Stimulated activated CD8-positive, alpha-beta memory T cell treated with anti-CD3 and anti-CD28 coated beads, Interleukin-2, amount 100 ng/mL, for 48 hours (primary cell): Measurements from ENCODE around the gene GFY.

Experiments used
- DNase-seq, 2 donors: peaks; one replicate each; pipeline ENCODE4 v3.0.0-alpha.2; 2020; ENCODE audit warnings: low read depth in 2 of 2

GFY gene

DNA sequence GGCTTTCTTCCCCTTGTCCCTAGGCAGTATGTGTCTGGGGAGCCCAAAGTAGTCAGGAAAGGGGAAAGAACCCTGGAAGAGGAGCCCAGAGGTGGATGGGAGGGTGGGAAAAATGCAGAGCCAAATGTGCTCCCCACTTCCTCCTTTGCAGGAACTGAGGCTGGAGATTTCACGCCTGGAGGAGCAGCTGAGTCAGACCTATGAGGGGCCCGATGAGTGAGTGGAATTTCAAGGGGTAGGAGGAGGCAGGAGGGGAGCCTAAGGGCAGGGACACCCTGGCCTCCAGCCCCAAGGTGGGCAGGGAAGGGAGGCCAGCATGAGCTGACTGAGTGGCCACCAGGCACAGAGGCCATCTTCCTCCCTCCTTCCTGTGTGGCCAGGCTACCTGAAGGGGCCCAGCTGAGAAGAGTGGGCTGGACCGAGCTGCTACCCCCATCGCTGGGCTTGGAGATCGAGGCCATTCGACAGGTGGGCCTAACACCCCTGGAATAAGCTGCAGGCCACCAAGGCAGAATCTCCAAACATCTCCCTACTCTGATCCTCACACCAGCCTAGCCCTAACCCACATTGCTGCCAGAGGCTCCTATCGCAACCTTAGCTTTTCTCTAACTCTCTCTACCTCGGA is 16.3 kb upstream of the GFY start:
- DNase-seq: no peak

GRCh38 chr19:49409441-49410029 is 15.7 kb upstream of the GFY start:
- DNase-seq: no peak

- DNase-seq: no peak
Measured at GRCh38 chr19:49411681-49412326, 13.4 kb upstream of the GFY start.

DNA sequence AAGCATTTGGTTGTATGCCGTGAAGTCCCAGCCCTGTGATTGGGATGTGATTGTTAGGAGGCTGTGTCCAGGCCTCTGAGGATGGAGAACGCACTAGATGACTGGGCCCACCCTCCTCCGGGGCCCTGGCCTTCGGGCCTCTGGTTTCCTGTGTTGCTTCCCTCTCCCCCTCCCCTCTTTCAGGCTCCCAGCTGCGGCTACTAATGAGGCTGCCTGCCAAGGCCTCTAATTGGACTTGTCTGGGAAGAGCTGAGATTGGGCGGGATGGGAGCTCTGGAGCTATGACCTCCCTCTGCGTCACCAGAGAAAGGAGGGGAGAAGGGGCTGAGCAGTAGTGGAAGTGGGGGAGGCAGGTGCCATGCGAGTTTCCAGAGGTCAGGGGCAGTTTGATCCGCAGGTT is 11.8 kb upstream of the GFY start:
- no peak for DNase-seq

DNA sequence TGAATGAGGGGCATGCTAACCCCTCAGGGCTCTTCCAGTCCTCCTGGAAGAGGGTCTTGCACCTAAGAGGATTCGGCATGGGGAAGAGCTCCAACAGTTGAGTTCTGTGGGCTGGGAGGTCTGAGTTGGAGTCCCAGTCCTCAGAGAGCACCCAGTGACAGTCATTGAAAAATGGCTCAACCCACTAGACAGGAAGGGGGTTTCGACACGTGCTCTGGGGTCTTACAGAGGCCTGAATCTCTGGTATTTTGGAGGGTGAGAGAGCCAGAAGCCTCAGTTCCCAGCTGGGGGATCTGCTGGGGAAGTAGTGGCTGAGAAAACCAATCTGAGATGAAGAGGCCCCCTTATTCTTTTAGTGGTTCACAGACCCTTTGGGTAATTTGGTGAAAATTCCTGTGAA is 10.9 kb upstream of the GFY start:
- no peak for DNase-seq

GRCh38 chr19:49415102-49415809 is 9.9 kb upstream of the GFY start:
- DNase-seq: no peak

DNA sequence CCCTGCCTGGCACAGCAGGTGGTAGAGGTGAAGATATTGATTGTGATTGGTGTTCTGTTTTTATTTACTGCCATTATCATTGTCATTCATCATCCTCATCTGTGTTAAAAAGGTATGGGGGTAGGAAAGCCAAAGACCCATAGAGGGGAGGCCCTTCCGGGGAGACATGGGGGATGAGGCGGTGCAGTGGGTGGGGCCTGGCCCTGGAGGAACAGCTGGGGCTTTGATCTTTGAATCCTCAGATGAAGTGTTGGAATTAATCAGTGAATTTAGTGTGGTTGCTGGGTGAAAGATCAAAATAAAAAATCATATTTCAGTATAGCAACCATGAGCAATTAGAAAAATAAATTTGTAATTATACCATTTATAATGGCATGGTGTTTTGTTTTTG is 9.4 kb upstream of the GFY start:
- DNase-seq: no peak

DNA sequence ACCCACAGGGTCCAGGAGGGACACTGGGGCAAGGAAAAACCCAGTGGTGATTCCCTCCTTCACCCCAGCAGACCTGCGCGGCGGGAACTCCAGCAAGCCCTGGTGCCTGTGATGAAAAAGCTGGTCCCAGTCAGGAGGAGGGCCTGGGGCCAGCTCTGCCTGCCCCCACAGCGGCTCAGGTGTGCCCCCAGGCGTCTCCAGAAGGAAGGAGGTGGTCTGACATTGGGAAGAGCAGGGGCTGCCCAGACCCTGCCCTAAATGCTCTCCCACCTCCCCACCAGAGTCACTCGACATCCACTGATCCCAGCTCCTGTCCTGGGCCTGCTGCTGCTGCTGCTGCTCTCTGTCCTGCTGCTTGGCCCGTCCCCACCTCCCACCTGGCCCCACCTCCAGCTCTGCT is 8.1 kb upstream of the GFY start:
- no peak for DNase-seq

GRCh38 chr19:49418511-49418910 is 6.7 kb upstream of the GFY start:
- no peak for DNase-seq

GRCh38 chr19:49419173-49419572 is 6.0 kb upstream of the GFY start:
- DNase-seq: no peak

DNA sequence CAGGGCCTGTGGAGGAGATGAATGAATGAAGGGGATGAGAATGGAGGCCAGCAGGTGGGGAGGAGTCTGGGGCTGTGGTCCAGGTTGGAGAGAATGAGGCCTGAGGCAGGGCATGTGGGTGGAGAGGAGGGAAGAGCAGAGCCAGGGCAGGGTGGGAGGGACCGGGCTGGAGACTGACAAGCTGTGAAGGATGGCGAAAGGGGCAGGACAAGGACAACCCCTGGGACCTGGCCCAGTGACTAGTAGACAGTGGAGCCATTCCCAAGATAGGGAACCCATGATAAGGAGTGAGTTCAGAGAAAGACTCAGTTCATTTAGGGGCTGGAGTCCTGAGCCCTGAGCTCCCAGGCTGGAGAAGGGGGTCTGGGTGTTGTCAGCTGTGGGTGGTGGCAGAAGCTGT is 5.0 kb upstream of the GFY start:
- DNase-seq: no peak

DNA sequence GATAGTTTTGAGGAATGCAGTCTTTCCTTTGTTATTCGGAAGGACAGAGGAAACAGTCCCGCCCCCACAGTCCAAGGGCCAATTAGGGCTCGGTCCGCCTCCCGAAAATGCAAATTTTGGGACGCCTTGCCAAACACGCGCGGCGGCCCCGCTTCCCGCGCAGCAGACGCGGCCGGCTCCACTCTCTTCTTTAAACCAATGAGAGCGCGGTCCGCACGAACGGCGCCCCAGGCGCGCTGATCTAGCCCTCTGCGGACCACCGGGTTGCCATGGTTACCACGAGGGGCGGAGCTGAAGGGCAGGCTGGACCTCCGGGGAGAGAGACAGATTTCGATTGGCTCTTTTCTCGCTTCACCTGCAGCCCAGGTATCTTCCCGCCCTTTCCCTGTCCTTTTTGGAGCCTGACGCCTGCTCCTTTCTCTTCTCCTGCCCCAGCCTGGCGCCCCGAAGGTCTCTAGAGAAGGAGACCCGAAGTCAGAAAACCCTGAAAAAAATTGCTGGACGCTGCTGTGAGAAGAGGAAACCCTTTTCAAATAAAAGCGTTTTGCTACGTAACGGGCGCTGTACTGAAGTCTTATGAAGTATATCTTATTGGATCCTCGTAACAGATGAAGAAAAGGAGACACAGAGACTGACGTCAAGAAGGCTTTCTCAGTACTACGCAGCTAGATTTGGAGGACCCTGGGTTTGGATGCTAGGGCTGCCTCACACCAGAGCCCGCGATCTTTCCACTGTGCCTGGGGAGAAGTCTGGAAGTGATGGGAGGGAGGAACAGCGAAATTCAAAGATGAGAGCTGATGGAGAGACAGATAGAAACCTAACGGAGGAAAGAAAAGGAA is 3.9 kb upstream of the GFY start:
- peak in 1 of 2 donors; percentile 49 for DNase-seq

- DNase-seq: no peak
Measured at GRCh38 chr19:49421878-49422202, 3.3 kb upstream of the GFY start.

DNA sequence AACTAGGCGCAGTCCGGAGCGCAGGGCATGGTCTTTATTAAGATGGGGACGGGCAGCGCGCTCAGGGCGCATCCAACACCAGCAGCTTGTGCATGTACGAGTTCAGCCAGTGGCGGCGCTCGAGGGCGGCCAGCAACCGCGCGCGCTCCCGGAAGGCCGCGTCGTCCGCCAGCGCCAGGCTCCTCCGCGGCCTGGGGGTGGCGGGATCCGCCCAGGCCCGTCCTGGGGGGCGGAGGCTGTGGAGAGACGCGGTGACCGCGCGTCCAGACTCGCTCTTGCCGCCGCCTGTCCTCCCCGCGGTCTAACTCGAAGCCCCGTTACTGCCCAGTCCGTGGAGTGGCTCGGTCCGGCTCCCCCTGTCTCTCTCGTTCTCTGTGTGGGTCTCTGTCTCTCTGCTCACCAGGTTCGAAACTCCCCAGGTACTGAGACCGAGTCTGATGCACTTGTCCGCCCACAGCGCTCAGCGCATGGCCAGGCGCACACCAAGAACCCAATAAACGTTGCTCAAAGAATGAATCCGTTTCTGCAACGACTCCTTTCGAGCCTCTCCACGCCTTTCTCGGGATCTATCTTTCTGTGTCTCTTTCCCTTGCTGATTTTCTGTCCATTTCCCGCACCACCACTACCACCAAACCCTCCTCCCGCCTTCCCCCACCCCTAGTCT is 2.6 kb upstream of the GFY start:
- DNase-seq: peak in 1 of 2 donors; percentile 41

DNA sequence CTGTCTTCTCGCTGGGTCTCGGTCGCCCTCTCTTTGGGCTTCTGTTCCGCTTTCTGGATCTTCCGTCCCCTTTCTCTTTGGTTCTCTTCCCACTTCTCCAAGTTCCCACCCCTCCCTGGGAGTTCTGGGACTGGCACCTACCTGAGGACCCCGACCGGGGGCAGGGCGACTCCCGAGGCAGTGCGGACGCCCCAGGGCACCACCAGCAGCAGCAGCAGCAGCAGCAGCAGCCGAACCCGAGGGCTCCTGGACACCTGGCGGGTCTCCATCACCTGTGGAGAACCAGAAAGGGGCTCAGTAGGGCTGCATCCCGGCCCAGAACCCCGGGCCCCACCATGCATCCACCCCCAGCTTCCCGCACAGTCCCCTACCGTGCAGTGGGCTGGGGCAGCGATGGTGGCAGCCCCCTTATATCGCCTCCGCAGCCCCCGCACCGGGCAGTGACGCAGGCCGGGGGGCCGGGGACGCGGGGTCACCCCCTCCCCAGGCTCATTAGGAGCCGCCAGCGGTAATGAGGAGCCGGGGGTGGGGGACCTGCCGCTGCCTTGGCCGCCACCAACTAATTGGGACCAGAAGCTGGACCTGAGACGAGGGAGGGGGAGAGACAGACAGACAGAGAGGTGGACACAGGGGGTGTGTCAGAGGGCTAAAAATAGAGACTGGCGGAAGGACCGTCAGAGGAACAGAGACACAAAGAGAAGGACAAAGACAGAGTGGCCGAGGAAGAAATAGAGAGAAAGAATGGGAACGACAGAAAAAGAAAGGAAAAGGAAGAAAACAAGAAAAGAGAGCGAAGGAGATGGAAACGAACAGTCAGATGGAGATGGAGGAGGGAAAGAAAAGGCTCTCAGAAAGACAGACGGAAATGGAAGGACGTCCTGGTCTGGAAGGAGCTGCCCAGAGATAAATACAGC is 1.9 kb upstream of the GFY start, which contains the start of gene PTH2:
Gene PTH2, minus strand, starts transcription at position 371 of the 914 bp plus-strand sequence. Its CDS starts 102 bp downstream, at position 269.
- no peak for DNase-seq

GRCh38 chr19:49423985-49424303 is 1.2 kb upstream of the GFY start:
- DNase-seq: no peak

GRCh38 chr19:49425922-49426592 is 869 bp downstream of the GFY start:
- peak in 1 of 2 donors; percentile 30 for DNase-seq

GRCh38 chr19:49427339-49427738 is 2.2 kb downstream of the GFY start:
- no peak for DNase-seq

GRCh38 chr19:49427855-49428546 is 2.8 kb downstream of the GFY start:
- DNase-seq: no peak
